Measurements from ENCODE around the gene TVP23A. TPM values are rescaled to one million over a fixed set of nuclear protein-coding genes. Genes with fewer than 3 reads are reported as not detected.

TVP23A gene
- total RNA-seq = 0.45 TPM
- long read RNA-seq = 0 reads

- DNase-seq (ENCODE audit: low spot score) = no peak
Observed at GRCh38 chr16:10817963-10818941, at the start of gene TVP23A. Gene TVP23A (minus strand): TSS chr16:10818794. CDS start chr16:10818493, 301 bp downstream.

- DNase-seq (ENCODE audit: low spot score) = peak; percentile 18
Observed at GRCh38 chr16:10868104-10868595, 49.6 kb upstream of the TVP23A start.

- DNase-seq (ENCODE audit: low spot score) = no peak
Observed at GRCh38 chr16:10867199-10867598, 48.6 kb upstream of the TVP23A start.

DNA sequence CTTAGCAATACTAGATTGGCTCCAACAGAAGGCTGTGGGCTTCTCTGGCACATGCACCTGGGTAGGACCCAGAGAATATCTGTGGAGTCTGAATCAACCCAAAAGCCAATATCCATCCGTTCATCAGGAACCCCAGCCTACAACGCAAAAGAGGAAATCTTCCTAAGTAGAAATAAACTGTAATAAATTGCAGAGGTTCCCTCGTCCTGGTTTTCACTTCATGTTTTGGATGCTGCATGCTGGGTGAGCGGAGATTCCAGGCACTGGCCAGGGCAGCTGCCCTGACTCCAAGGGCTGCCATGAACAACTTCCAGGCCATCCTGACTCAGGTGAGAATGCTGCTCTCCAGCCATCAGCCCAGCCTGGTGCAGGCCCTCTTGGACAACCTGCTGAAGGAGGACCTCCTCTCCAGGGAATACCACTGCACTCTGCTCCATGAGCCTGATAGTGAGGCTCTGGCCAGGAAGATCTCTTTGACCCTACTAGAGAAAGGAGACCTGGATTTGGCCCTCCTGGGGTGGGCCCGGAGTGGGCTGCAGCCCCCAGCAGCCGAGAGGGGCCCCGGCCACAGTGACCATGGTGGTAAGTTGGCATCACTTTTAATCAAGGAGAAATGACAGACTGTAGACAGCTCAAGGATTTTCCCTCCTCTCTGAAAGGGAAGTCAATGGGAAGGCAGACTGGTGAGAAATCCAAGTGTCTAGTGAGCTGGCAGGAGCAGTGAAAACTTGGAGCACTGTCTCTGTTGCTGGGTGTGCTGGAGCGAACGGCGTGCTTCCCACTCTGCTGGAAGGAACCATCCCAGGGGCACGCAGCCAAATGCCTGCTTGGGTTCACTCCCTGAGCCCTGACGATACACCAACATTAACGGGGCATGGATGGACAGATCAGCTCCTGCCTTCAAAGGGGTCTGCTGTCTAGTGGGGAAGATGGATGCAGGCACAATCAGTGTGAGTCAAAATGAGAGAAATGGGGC, 47.7 kb upstream of the TVP23A start:
- DNase-seq (ENCODE audit: low spot score) = peak; percentile 65

GRCh38 chr16:10862438-10862837, 43.8 kb upstream of the TVP23A start:
- peak; percentile 72 for DNase-seq (ENCODE audit: low spot score)

GRCh38 chr16:10859658-10860057, 41.1 kb upstream of the TVP23A start:
- no peak for DNase-seq (ENCODE audit: low spot score)

DNA sequence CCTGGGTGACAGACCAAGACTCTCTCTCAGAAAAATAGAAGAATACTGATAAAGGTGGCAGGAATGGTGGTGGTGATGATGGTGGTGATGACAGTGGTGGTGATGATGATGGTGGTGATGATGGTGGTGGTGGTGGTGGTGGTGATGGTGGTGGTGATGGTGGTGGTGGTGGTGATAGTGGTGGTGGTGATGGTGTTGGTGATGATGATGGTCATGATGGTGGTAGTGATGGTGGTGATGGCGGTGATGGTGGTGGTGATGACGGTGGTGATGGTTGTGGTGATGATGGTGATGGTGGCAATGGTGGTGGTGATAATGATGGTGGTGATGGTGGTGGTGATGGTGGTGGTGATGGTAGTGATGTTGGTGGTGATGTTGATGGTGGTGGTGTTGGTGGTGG, 40.4 kb upstream of the TVP23A start:
- DNase-seq (ENCODE audit: low spot score) = no peak

GRCh38 chr16:10858203-10858602, 39.6 kb upstream of the TVP23A start:
- DNase-seq (ENCODE audit: low spot score) = no peak

- no peak for DNase-seq (ENCODE audit: low spot score)
Observed at GRCh38 chr16:10856042-10856441, 37.4 kb upstream of the TVP23A start.

GRCh38 chr16:10852948-10853347, 34.4 kb upstream of the TVP23A start:
- DNase-seq (ENCODE audit: low spot score) = peak; percentile 11

GRCh38 chr16:10852286-10852685, 33.7 kb upstream of the TVP23A start:
- no peak for DNase-seq (ENCODE audit: low spot score)

- DNase-seq (ENCODE audit: low spot score) = no peak
Observed at GRCh38 chr16:10851512-10851911, 32.9 kb upstream of the TVP23A start.

DNA sequence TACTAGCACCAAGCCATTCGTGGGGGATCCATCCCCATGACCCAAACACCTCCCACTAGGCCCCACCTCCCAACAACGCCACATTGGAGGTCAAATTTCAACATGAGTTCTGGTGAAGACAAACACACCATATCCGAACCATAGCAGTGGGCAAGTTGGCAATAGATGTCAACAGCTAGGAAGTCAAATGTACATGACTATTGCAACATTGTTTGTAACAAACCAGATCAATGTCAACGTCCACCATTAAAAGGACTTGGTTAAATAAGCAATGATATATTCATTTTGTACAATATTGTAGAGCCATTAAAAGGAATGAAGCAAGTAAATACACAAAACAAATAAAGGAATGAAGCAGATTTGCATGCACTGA, 31.9 kb upstream of the TVP23A start:
- peak; percentile 12 for DNase-seq (ENCODE audit: low spot score)

- no peak for DNase-seq (ENCODE audit: low spot score)
Observed at GRCh38 chr16:10849736-10850477, 31.3 kb upstream of the TVP23A start.

DNA sequence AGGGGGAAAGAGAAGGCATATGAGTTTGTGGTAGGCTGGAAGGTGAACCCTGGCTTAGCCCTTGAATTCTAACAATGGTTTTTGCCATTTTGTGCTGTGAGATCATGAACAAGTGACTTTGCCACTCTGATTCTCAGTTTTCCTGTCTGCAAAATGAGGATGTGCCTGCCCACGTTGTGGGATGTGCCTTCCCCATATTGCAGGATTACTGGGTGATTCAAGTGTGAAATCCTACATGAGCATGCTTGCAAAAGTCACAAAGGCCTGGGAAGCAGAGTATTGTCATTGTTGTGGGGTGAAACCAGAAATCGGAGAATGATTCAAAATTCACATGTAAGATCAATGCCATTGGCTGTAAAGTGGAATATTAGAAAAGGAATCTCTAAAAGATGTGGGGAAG, 28.6 kb upstream of the TVP23A start:
- no peak for DNase-seq (ENCODE audit: low spot score)

- peak; percentile 26 for DNase-seq (ENCODE audit: low spot score)
Observed at GRCh38 chr16:10846213-10846998, 27.8 kb upstream of the TVP23A start.

- DNase-seq (ENCODE audit: low spot score) = peak; percentile 57
Observed at GRCh38 chr16:10840703-10841102, 22.1 kb upstream of the TVP23A start.

GRCh38 chr16:10839279-10839666, 20.7 kb upstream of the TVP23A start:
- peak; percentile 20 for DNase-seq (ENCODE audit: low spot score)

DNA sequence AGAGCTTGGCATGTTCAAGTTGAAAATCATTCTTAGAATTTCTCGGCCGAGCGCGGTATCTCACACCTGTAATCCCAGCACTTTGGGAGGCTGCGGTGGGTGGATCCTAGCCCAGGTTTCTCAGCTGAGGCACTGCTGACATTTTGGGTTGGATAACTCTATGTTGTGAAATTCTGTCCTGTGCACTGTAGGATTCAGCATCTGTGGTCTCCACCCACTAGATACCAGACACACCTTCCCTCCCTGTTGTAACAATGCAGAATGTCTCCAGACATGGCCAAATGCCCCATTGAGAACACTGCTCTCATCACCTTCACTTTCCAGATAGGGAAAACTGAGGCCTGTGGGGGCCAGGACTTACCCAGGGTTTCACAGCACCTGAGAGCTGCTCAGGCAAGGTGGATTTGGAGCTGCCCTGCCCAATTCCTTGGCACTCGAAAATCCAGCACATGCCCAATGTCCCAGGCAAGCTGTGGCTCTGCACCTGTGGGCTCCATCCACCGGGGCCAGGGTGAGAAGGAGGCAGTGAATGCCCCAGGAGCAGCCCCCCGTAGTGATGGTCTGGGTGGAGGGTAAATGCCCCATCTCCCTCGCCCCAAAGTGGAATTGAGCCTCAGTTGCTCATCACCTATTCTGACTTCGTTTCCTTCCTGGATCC, 20.2 kb upstream of the TVP23A start:
- no peak for DNase-seq (ENCODE audit: low spot score)

All from mesenteric fat pad (tissue), 1 donor.